Mesenchymal stem cell (in vitro differentiated cells and primary cell): ENCODE results near the gene NUDT4.

Experiments
- DNase-seq: peaks from one replicate; pipeline ENCODE4 v3.0.0-alpha.2; 2013
- H2AFZ ChIP-seq: one replicate; pipeline ENCODE4 v1.6.1; 2013; ENCODE audit warnings: low read depth, mild to moderate bottlenecking, control low read depth, inconsistent platforms, low read length, moderate library complexity
- H2AK5ac ChIP-seq: 2 replicates; pipeline ENCODE4 v1.6.1; 2013; ENCODE audit warnings: low read length, moderate library complexity, mild to moderate bottlenecking, inconsistent platforms; ENCODE audit not compliant: severe bottlenecking
- H2BK120ac ChIP-seq: one replicate; pipeline ENCODE4 v1.6.1; 2013; ENCODE audit warnings: low read depth, mild to moderate bottlenecking, inconsistent platforms, low read length, moderate library complexity
- H2BK12ac ChIP-seq, 2 experiments: one replicate each; pipeline ENCODE4 v1.6.1; 2013; ENCODE audit warnings: inconsistent platforms in 2 of 2, low read length in 2 of 2, mild to moderate bottlenecking in 2 of 2, moderate library complexity in 2 of 2, control low read depth in 1 of 2
- H2BK15ac ChIP-seq: one replicate; pipeline ENCODE4 v1.6.1; 2013; ENCODE audit warnings: mild to moderate bottlenecking, low read depth, inconsistent platforms; ENCODE audit not compliant: poor library complexity, severe bottlenecking
- H2BK5ac ChIP-seq: 2 replicates; pipeline ENCODE4 v1.6.1; 2013; ENCODE audit warnings: low read depth, mild to moderate bottlenecking, low read length, control low read depth, inconsistent platforms; ENCODE audit not compliant: poor library complexity, severe bottlenecking
- H3K14ac ChIP-seq, 2 experiments: one replicate each; pipeline ENCODE4 v1.6.1; 2013; ENCODE audit warnings: inconsistent platforms in 2 of 2, low read length in 2 of 2, control low read depth in 1 of 2, mild to moderate bottlenecking in 1 of 2, moderate library complexity in 1 of 2
- H3K18ac ChIP-seq, 2 experiments: one replicate each; pipeline ENCODE4 v1.6.1; 2013; ENCODE audit warnings: inconsistent platforms in 2 of 2, low read length in 2 of 2, control low read depth in 1 of 2, low read depth in 1 of 2, mild to moderate bottlenecking in 1 of 2
- H3K23ac ChIP-seq, 2 experiments: one replicate each; pipeline ENCODE4 v1.6.1; 2013; ENCODE audit warnings: inconsistent platforms in 2 of 2, low read length in 2 of 2, mild to moderate bottlenecking in 2 of 2, moderate library complexity in 2 of 2, control low read depth in 1 of 2
- H3K27ac ChIP-seq: 2 replicates; pipeline ENCODE4 v1.5.1; 2013; ENCODE audit warnings: mild to moderate bottlenecking, moderate library complexity, low read length, control low read depth, inconsistent platforms; ENCODE audit not compliant: poor library complexity, severe bottlenecking
- H3K27me3 ChIP-seq, 2 experiments: 2 replicates each; pipeline versions ENCODE4 v1.6.1 to v1.7.0; 2013; ENCODE audit warnings: low read length in 2 of 2, mild to moderate bottlenecking in 2 of 2, moderate library complexity in 2 of 2, control low read depth in 1 of 2, inconsistent platforms in 1 of 2; ENCODE audit not compliant: control insufficient read depth in 1 of 2, insufficient read depth in 1 of 2
- H3K36me3 ChIP-seq, 2 experiments: 2 replicates each; pipeline versions ENCODE4 v1.6.1 to v1.7.0; 2013; ENCODE audit warnings: low read length in 2 of 2, control low read depth in 1 of 2, inconsistent platforms in 1 of 2, low read depth in 1 of 2, mild to moderate bottlenecking in 1 of 2; ENCODE audit not compliant: insufficient read depth in 2 of 2, control insufficient read depth in 1 of 2
- H3K4ac ChIP-seq, 2 experiments: one replicate each; pipeline ENCODE4 v1.6.1; 2013; ENCODE audit warnings: inconsistent platforms in 2 of 2, low read length in 2 of 2, mild to moderate bottlenecking in 2 of 2, moderate library complexity in 2 of 2, control low read depth in 1 of 2, low read depth in 1 of 2
- H3K4me1 ChIP-seq: 2 replicates; pipeline ENCODE4 v1.6.1; 2013; ENCODE audit warnings: low read depth, low read length, control low read depth; ENCODE audit not compliant: control insufficient read depth, insufficient read depth
- H3K4me2 ChIP-seq: 2 replicates; pipeline ENCODE4 v1.6.1; 2013; ENCODE audit warnings: low read length, mild to moderate bottlenecking, inconsistent platforms; ENCODE audit not compliant: poor library complexity, severe bottlenecking
- H3K4me3 ChIP-seq, 2 experiments: 2 replicates each; pipeline versions ENCODE4 v1.5.1 to v1.7.0; 2013; ENCODE audit warnings: low read length in 2 of 2, mild to moderate bottlenecking in 2 of 2, control low read depth in 1 of 2, low read depth in 1 of 2; ENCODE audit not compliant: insufficient read depth in 1 of 2
- H3K79me1 ChIP-seq: replicated peaks from 2 replicates; pipeline ENCODE4 v1.6.1; 2013; ENCODE audit warnings: mild to moderate bottlenecking, control low read depth, low read length, inconsistent platforms; ENCODE audit not compliant: poor library complexity, severe bottlenecking
- H3K9ac ChIP-seq: 2 replicates; pipeline ENCODE4 v1.7.0; 2013; ENCODE audit warnings: mild to moderate bottlenecking, low read length, moderate library complexity
- H3K9me3 ChIP-seq: 2 replicates; pipeline ENCODE4 v1.7.0; 2013; ENCODE audit warnings: mild to moderate bottlenecking, low read length; ENCODE audit not compliant: control insufficient read depth
- H4K8ac ChIP-seq: one replicate; pipeline ENCODE4 v1.6.1; 2013; ENCODE audit warnings: inconsistent platforms, mild to moderate bottlenecking, low read length, moderate library complexity
- H4K91ac ChIP-seq: one replicate; pipeline ENCODE4 v1.6.1; 2013; ENCODE audit warnings: mild to moderate bottlenecking, low read length, inconsistent platforms
- WGBS: methylation state at CpG from one replicate; pipeline ENCODE4 v1.1.7; 2013; ENCODE audit warnings: mixed read lengths; 5-methylcytosine and 5-hydroxymethylcytosine counted together

NUDT4 gene

GRCh38 chr12:93379326-93379980 lies 1.7 kb downstream of the NUDT4 start:
- H3K4ac ChIP-seq: no peak overlapping the region
- 11% methylated on average over 7 of the region's 8 CpGs for WGBS

GRCh38 chr12:93379981-93380361 lies 2.2 kb downstream of the NUDT4 start:
- Histone ChIP-seq H2AK5ac (no peak overlapping the region), H3K18ac (peak overlapping the region in 1 of 2 experiments; percentile 21), H2BK12ac (no peak overlapping the region), H2BK120ac (no peak overlapping the region), H3K14ac (no peak overlapping the region), H2AFZ (no peak overlapping the region), H3K4me2 (peak overlapping the region; percentile 79), H3K36me3 (peaks cover 0 to 4% of the 10 kb centered on the region in 2 experiments), H4K8ac (no peak overlapping the region), H3K27me3 (no peaks in the 10 kb centered on the region), H3K23ac (no peak overlapping the region), H3K4me3 (peak overlapping the region in 1 of 2 experiments; percentile 91), H3K79me1 (peaks cover 2% of the 10 kb centered on the region), H3K9me3 (no peaks in the 10 kb centered on the region), H4K91ac (no peak overlapping the region), H3K4ac (no peak overlapping the region), H3K4me1 (peaks cover 7% of the 10 kb centered on the region), H3K9ac (peak overlapping the region; percentile 96), H2BK5ac (no peak overlapping the region), H2BK15ac (no peak overlapping the region), H3K27ac (peak overlapping the region; percentile 45)
- peak; percentile 24 for DNase-seq

More at GRCh38 chr12:93379326-93379980, 1.7 kb downstream of the NUDT4 start:
- Histone ChIP-seq H3K23ac (peak overlapping the region in 1 of 2 experiments; percentile 60), H2AFZ (no peak overlapping the region), H4K91ac (no peak overlapping the region), H2BK120ac (no peak overlapping the region), H3K36me3 (peaks cover 0 to 3% of the 10 kb centered on the region in 2 experiments), H3K4me1 (peaks cover 7% of the 10 kb centered on the region), H3K4me3 (peak overlapping the region in 1 of 2 experiments; percentile 91), H2BK5ac (no peak overlapping the region), H2BK15ac (no peak overlapping the region), H4K8ac (no peak overlapping the region), H3K9ac (peak overlapping the region; percentile 96), H3K9me3 (no peaks in the 10 kb centered on the region), H2BK12ac (no peak overlapping the region), H3K18ac (no peak overlapping the region), H3K4me2 (peak overlapping the region; percentile 79), H3K14ac (no peak overlapping the region), H2AK5ac (no peak overlapping the region), H3K27me3 (no peaks in the 10 kb centered on the region), H3K79me1 (peaks cover 2% of the 10 kb centered on the region), H3K27ac (peak overlapping the region; percentile 96)
- DNase-seq: peak; percentile 39

GRCh38 chr12:93380480-93381121 lies 2.9 kb downstream of the NUDT4 start:
- H2BK5ac ChIP-seq: no peak overlapping the region
- no peak overlapping the region for H2AK5ac ChIP-seq
- H3K27me3 ChIP-seq: no peaks in the 10 kb centered on the region
- H2AFZ ChIP-seq: no peak overlapping the region
- H3K4me1 ChIP-seq: peaks cover 7% of the 10 kb centered on the region
- 75% methylated on average over 2 of the region's 2 CpGs for WGBS
- peak overlapping the region; percentile 96 for H3K9ac ChIP-seq
- H2BK120ac ChIP-seq: no peak overlapping the region
- peaks cover 4% of the 10 kb centered on the region for H3K79me1 ChIP-seq
- no peak overlapping the region for H3K23ac ChIP-seq
- no peak overlapping the region for H3K4me2 ChIP-seq
- peak overlapping the region in 1 of 2 experiments; percentile 91 for H3K4me3 ChIP-seq
- H3K4ac ChIP-seq: no peak overlapping the region
- H3K14ac ChIP-seq: no peak overlapping the region
- no peak overlapping the region for H2BK15ac ChIP-seq
- no peak overlapping the region for H3K27ac ChIP-seq
- no peak overlapping the region for H3K18ac ChIP-seq
- H4K91ac ChIP-seq: no peak overlapping the region
- peaks cover 0 to 7% of the 10 kb centered on the region in 2 experiments for H3K36me3 ChIP-seq
- no peaks in the 10 kb centered on the region for H3K9me3 ChIP-seq
- H4K8ac ChIP-seq: no peak overlapping the region
- peak; percentile 44 for DNase-seq
- H2BK12ac ChIP-seq: no peak overlapping the region

- Histone ChIP-seq H4K91ac (no peak overlapping the region), H3K18ac (no peak overlapping the region), H4K8ac (no peak overlapping the region), H2BK120ac (no peak overlapping the region), H3K36me3 (peaks cover 0 to 7% of the 10 kb centered on the region in 2 experiments), H3K4me2 (peak overlapping the region; percentile 67), H3K4ac (no peak overlapping the region), H3K4me1 (peaks cover 7% of the 10 kb centered on the region), H2BK15ac (no peak overlapping the region), H3K79me1 (peaks cover 4% of the 10 kb centered on the region), H2AFZ (no peak overlapping the region), H3K4me3 (peak overlapping the region in 1 of 2 experiments; percentile 91), H2BK5ac (no peak overlapping the region), H3K27me3 (no peaks in the 10 kb centered on the region), H3K9ac (peak overlapping the region; percentile 96), H3K27ac (no peak overlapping the region), H3K14ac (no peak overlapping the region), H2AK5ac (peak overlapping the region; percentile 86), H2BK12ac (peak overlapping the region in 1 of 2 experiments; percentile 52), H3K23ac (no peak overlapping the region), H3K9me3 (no peaks in the 10 kb centered on the region)
- 77% methylated on average over 5 of the region's 5 CpGs for WGBS
- peak; percentile 23 for DNase-seq
These were observed 3.6 kb downstream of the NUDT4 start for GRCh38 chr12:93381161-93381975.
